Left ventricle myocardium superior (tissue), 1 donor: ENCODE data around the gene NOSIP. TPM values are rescaled to one million over a fixed set of nuclear protein-coding genes. Genes with fewer than 3 reads are reported as not detected.

Source experiments
- ATAC-seq: fragments of 200-7000 bp; cut with Tn5 transposase; one replicate; pipeline ENCODE4 v1.9.1; 2020; ENCODE audit warnings: mild to moderate bottlenecking, moderate library complexity
- DNase-seq: peaks from one replicate; pipeline ENCODE4 v3.0.0-alpha.2; 2020
- intact Hi-C: fragments of 100-400 bp; cut with micrococcal nuclease; formaldehyde crosslinking; loops from one replicate; pipeline ENCODE4 v1.11.0; 2022
- total RNA-seq: library from RNA; stranded (reverse); fragmentation: NEBNext Ultra II Directional; extraction: Animal tissue kit (Norgen Biotek cat#: 25700); gene quantifications from one replicate; pipeline ENCODE4 v1.2.1, GENCODE V29; 2021
- donor health status: DM: no; HTN: yes; CAD: no; lungs with severe emphysema.

The NOSIP gene
- total RNA-seq, 1 donor from 2014 or later, result 46.7 TPM

DNA sequence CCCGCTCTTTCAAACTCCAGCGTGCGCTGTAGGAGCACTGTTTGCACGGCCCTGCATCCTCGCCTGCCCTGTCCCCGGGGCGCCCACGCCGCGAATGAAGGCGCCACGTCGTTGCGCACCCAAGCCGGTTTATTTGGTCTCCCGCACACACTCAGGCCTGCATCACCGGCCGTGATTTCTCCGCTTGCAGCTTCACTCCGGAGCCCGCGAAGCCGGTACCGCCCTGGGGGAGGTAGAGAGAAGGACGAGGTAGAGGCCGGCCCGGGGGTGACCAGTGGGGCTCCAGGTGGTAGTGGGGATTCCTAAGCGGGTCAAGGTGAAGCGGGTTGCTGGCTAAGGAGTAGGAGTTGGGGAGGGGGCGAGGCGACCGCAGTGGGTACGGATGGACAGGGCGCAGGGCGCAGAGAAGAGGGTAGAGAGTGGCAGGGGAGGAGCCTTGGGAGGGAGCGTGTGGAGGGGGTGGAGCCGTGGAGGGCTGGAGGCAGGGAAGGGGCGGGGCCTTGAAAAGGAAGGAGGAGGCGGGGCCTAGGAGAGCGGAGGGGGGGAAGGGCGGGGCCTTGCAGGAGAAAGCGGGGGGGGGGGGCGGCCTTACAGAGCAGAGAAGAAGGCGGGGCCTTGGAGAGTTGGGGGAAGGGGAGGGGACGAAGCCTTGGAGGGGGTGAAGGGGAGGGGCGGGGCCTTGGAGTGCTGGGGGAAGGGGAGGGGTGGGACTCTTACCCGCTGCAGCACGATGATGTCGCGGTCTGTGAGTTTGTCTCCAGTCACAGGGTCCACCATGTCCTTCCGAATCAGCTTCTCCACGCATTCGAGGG is 24.6 kb downstream of the NOSIP start:
- ATAC-seq (peak; percentile 55), DNase-seq (peak; percentile 54)
- intact Hi-C loops, result no loop called here

DNA sequence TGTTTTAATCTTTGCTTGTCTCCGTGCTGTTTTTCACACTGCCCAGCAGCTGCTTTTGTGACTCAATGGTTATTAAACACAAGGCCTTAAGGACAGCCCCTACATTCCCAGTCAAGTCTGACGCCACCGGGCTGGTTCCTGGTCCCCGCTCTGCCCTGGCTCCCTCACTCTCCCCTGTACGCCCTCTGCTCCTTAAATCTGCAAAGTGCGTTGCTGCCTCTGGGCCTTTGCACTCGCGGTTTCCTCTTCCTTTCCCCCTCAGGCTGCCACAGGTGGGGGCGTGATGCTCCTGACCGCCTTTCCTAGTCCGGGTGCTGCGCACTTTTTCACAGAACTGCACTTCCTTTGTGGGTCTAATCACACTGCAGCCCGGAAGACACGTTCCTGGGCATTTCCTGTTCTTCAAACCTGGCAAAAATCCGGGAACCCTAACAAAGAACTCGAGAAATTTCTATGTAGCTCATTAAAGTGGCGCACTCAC is 25.6 kb downstream of the NOSIP start:
- peak; percentile 21 for ATAC-seq
- DNase-seq, result peak; percentile 30
- intact Hi-C loops, result no loop called here

DNA sequence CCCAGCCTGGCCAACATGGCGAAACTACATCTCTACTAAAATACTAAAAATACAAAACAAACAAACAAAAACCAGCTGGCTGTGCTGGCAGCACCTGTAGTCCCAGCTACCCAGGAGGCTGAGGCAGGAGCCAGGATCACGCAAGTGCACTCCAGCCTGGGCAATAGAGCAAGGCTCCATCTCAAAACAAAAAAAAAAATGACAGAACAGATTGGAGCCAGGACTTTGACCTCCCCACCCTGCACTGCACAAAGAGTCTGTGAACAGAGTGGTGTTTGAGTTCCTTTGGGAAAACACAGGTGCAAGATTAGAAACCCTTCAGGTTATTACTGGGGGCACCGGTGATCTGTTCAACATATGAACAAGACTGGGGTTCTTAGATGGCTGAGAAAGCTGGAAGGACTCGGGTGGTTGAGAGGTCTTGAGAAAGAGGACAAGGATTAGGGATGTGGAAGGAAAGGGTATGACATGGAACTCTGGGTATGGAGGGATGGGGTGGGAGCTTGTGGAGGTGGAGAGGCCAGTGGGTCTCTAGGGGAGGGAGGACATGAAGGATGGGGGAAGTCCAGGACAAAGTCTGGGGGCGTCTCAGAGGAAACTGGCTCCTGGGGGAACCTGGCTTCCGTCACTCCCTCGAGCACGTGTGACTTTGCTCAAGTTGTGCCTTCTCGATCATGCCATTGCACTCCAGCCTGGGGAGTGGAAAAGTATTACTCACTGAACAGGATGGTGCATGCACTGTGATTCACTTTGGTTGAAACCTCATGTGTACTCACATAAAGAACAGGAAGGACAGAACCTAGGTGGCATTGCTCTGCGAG is 26.7 kb downstream of the NOSIP start:
- intact Hi-C loops, result no loop called here
- no peak for ATAC-seq
- DNase-seq, result no peak

DNA sequence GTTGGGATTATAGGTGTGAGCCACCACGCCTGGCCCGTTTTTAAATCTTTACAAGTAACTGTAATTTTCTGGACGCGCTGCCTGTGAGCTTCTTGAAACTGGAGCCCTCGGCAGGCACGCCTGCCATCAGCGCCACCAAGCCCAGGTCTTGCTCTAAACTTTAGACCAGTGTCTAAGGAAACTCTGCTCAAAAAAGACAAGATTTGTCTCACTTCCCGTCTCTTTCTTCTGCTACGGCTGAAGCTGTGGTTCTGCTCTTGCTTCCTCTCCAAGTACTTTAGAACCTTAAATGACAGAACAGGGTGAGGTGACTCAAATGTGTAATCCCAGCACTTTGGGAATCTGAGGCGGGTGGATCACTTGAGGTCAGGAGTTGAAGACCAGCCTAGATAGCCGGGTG is 27.6 kb downstream of the NOSIP start:
- ATAC-seq (no peak), DNase-seq (no peak)
- intact Hi-C loops, result no loop called here

DNA sequence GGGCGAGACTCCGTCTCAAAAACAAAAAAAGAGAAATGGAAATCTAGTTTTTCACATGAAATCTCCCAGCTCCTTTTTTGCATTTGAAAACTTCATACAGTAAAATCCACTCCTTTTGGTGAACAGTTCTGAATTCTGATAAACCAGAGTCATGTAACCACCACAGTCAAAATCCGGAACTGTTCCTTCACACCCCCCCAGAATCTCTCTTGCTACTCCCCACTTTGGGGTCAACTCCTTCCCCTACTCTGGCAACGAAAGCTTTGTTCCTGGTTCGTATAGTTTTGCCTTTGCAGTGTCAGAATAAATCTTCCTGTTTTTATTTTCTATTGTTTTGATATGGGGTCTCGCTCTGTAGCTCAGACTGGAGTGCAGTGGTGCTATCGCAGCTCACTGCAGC is 28.8 kb downstream of the NOSIP start:
- intact Hi-C loops, result no loop called here
- no peak for ATAC-seq
- DNase-seq, result no peak

DNA sequence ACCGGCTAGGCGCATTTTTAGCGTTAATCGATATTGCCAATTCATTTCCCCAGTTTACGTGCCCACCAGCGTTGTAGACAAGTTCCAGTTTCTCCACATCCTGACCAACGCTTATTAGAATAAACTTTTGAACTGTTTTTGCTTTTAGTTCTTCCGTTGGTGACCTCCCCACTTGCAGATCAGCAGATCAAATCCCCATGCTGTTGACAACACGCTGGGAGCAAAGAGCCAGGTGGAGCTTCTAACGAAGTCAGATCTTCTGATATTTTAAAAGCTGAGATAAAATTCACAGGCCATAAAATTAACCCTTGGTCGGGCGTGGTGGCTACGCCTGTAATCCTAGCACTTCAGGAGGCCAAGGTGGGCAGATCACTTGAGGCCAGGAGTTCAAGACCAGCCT is 31.3 kb downstream of the NOSIP start:
- DNase-seq (no peak), ATAC-seq (no peak)
- intact Hi-C loops, result no loop called here

DNA sequence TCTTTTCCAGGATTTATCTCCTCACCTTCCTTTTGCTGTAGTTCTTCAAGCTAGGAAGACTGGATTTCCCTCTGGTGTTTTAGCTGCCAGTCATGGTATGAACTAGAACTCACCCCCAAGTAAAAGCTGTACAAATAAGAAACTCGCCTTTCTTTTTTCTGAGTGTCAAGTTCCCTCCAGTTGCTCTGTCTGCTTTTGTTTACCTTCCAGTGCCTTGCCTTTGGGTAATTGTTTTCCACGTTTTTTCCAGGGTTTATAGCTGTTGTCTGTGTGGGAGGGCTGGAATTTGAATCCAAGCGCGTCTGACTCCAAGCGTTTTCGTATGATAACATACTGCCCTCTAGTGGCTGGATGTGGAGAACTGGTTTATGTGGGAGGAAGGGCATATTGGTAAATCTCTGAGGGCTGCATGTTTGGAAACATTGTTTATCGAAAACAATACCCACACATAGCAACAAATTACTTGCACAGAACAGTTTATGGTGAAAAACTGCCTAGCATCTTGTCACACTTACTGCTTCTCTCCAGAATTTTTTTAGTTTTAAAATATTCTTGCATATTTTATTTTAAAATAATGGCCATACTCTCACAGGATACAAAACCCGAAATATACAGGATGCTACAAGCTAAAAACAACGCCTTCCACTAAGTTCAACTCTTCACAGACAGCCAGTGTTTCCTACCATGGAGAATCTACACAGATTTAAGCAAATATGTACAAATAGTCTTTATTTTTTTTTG is 33.4 kb downstream of the NOSIP start:
- intact Hi-C loops, result no loop called here
- ATAC-seq (peak; percentile 90), DNase-seq (no peak)

DNA sequence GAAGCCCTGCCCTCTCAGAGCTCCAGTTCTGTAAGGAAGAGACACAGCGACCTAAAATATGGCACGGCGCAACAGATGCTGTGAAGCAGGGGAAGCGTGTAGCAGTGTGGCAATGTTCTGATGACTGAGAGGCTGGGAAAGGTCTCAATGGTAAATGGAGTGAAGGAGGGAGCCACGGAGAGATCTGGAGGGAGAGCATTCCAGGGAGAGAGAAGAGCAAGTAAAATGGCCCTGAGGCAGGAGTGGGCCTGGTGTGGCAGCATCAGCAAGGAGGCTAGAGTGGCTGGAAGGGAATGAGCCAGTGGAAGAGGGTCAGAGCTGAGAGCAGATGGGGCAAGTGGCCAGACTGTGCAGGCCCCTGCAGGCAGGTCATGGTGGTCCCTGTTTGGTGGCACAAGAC is 36.2 kb downstream of the NOSIP start:
- DNase-seq (no peak), ATAC-seq (no peak)
- intact Hi-C loops, result loop anchor here (5.0 kb wide), 1 partner anchor 37 kb away; no protein-coding TSS in a partner anchor

DNA sequence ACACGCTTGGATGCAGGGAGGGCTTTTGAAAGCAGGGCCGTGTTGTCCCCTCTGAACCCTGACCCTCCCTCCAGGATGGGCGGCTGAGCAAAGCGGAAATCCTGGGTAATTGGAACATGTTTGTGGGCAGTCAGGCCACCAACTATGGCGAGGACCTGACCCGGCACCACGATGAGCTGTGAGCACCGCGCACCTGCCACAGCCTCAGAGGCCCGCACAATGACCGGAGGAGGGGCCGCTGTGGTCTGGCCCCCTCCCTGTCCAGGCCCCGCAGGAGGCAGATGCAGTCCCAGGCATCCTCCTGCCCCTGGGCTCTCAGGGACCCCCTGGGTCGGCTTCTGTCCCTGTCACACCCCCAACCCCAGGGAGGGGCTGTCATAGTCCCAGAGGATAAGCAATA is 37.3 kb downstream of the NOSIP start:
- DNase-seq, result no peak

DNA sequence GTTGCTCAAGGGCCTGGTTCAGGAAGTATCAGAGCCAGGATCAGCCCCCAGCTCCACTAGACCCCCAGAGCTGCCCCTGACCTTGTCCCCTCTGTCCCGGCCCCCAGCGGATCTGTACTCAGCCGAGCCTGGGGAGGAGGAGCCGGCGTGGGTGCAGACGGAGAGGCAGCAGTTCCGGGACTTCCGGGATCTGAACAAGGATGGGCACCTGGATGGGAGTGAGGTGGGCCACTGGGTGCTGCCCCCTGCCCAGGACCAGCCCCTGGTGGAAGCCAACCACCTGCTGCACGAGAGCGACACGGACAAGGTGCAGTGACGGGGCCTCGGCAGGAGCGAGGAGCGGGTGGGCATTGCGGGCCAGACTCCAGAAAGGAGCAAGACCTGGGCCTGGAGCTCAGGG is 37.9 kb downstream of the NOSIP start:
- ATAC-seq (no peak), DNase-seq (no peak)
- intact Hi-C loops, result loop anchor here (5.0 kb wide), 1 partner anchor 35 kb away; no protein-coding TSS in a partner anchor

More for the DNA sequence above, 37.3 kb downstream of the NOSIP start:
- no peak for ATAC-seq
- intact Hi-C loops, result loop anchor here (5.0 kb wide), 1 partner anchor 36 kb away; no protein-coding TSS in a partner anchor

DNA sequence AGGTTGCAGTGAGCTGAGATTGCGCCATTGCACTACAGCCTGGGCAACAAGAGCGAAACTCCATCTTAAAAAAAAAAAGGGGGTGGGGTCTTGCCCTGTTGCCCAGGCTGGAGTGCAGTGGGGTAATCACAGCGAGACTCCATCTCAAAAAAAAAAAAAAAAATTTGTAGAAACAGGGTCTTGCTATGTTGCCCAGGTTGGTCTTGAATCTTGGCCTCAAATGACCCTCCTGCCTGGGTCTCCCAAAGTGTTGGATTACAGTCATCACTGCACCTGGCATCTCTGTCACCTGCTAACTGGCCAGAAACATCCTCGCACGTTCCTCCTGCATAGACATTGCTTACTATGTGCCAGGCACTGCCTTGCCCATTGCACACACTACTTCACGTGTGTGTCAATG is 38.4 kb downstream of the NOSIP start:
- ATAC-seq (no peak), DNase-seq (no peak)
- intact Hi-C loops, result loop anchor here (5.0 kb wide), 1 partner anchor 35 kb away; no protein-coding TSS in a partner anchor

DNA sequence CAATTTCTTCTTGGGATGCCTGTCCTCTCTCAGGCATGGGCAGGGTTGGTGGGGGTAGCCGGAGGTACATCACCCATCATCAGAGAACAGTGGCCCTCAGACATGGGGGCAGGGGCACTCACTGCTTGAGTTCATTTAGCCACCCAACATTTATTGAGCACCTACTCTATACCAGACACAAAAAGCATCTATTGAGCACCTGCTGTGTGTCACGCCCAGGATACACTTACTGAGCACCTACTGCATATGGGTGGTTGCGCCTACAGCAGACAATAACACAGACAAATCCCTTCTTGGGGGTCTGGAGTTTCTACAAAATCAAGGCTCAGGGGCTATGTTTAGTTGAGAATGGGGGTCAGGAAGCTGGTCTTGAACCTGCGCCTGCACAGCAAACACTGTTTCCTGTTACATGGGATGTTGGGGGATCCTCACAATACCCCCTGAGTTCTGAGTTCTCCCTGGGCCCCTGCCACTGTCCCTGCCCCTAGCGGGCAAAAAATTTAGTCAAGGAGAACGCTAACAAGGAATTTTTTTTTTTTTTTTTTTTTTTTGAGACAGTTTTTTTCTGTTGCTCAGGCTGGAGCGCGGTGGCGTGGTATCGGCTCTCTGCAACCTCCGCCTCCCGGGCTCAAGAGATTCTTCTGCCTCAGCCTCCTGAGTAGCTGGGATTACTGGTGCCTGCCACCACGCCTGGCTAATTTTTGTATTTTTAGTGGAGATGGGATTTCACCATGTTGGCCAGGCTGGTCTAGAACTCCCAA is 41.0 kb downstream of the NOSIP start:
- no peak for ATAC-seq
- intact Hi-C loops, result no loop called here
- no peak for DNase-seq

DNA sequence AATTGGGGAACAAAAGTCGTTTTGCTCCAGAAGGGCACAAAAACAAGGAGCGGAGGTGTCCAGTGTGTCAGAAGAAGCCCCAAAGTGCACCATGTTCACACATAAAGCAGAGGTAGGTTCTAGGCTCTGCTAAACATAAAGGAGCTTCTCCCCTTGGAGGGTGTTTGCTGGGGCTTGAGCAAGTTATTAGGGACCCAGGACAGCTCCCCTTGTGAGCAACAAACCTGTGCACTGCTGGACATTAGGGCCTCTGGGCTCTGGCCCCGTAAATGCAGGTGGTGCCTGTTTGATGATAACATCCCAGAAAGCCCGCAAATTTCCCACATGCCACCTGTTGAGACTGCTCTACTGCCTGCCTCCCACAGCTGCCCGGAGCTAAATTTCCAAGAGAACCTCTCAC is 41.7 kb downstream of the NOSIP start:
- no peak for DNase-seq
- no peak for ATAC-seq
- intact Hi-C loops, result no loop called here

DNA sequence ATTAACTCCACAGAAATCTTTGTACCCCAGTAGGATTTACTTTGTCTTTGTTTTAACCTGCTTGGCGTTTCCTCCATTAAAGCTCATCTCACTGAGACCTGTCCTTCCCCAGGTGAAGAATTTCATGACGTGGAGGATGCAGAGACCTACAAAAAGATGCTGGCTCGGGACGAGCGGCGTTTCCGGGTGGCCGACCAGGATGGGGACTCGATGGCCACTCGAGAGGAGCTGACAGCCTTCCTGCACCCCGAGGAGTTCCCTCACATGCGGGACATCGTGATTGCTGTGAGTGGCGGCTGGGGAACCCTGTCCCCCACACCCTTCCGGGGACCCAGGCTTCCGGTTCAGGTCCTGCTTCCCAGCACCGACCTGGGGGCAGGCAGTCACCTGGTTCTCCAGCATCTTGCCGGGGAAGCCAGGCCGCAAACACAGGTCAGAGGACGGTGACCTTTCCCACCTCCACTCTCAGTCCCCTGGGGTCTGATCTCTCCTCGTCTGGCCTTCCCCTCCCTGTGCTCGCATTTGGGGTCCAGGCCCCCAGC is 43.4 kb downstream of the NOSIP start:
- intact Hi-C loops, result no loop called here
- DNase-seq (no peak), ATAC-seq (no peak)

DNA sequence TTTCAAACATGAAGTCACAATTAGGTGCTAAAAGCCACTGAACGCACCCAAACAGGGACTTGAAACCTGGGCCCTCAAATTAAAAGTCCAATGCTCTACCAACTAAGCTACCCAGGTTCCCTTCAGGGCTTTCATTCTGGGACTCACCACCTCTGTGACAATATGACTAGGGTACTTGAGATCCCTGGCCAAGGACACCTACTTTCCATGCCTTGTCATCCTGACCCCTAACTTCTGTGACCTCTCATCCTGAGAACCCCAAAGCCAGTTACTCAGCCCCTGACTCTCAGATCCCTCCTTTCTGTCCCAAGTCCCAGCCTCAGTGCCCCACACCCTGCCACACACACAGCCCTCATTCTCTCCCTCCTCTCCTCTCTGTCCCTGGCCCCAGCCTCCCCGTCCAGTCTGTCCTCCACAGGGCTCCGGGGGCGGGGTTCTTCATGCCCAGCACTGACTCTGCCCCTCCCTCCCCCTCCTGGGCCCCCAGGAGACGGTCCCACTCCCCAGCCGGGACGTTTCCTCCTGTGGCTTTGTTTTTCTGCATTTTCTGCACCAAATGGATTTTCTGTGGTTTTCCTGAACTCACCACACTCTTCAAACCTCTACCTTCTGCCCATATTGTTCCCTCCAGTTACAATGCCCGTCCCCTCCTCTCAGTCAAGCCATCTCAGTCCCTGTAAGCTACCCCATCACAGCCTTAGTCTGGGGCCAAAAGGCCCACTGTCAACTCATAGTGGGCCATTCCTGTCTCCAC is 45.5 kb downstream of the NOSIP start:
- intact Hi-C loops, result no loop called here
- no peak for ATAC-seq
- no peak for DNase-seq

DNA sequence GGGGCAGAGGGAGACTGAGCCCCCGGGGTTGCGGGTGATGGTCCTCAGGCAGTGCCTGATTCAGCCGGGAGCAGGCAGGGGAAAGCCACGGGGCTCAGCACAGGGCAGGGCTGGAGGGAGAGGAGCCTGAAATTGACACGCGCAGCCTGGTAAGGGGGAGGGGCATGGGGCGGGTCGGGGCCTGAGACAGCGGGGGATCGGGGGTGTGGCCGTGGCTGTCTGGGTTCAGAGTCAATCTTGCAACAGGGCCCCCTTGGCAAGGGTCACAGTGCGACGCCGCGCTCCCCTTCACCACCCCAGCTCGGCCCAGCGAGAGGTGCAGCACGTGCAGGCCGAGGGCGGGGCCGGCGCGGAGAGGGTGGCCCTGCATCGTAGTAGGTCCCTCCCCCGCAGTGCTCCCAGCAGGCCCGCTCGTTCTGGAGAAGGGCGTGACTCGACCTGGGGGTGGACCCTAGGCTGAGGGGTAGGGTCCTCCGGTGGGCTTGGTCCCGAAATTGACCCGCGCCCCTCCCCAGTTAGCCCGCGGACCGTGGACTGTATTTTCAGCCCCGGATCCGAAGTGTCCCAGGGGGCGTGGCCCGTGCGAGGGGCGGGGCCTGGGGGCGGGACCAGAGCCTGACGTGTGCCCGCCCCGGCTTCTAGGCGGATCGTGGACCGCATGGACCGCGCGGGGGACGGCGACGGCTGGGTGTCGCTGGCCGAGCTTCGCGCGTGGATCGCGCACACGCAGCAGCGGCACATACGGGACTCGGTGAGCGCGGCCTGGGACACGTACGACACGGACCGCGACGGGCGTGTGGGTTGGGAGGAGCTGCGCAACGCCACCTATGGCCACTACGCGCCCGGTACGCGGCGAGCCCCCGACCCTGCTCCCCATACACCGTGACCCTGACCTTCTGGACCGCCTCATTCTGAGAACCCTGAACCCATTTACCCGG is 46.5 kb downstream of the NOSIP start:
- intact Hi-C loops, result no loop called here
- peak; percentile 87 for DNase-seq
- peak; percentile 95 for ATAC-seq

DNA sequence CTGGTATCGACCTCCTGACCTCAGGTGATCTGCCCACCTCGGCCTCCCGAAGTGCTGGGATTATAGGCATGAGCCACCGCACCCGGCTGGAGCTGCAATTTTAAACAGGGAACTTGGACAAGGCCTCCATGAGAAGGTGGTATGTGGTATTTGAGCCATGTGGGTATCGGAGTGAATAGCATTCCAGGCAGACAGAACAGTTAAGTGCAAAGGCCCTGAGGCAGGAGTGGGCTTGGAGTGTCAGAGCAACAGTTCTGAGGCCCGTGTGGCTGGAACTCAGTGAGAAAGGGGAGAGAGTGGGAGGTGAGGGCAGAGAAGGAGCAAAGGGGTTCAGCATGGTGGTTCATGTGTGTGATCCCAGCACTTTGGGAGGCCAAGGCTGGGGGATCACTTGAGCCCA is 49.6 kb downstream of the NOSIP start:
- intact Hi-C loops, result no loop called here
- DNase-seq (no peak), ATAC-seq (no peak)
